ENCODE measurements around the gene UBC. TPM values are rescaled to one million over a fixed set of nuclear protein-coding genes. Genes with fewer than 3 reads are reported as not detected.

The UBC gene
- total and polyA plus RNA-seq, 9 of the 15 experiments (the other 6 are each of a cell fraction or from before 2014, with no cell fraction given), result 533 to 1,153 (median 813) TPM

DNA sequence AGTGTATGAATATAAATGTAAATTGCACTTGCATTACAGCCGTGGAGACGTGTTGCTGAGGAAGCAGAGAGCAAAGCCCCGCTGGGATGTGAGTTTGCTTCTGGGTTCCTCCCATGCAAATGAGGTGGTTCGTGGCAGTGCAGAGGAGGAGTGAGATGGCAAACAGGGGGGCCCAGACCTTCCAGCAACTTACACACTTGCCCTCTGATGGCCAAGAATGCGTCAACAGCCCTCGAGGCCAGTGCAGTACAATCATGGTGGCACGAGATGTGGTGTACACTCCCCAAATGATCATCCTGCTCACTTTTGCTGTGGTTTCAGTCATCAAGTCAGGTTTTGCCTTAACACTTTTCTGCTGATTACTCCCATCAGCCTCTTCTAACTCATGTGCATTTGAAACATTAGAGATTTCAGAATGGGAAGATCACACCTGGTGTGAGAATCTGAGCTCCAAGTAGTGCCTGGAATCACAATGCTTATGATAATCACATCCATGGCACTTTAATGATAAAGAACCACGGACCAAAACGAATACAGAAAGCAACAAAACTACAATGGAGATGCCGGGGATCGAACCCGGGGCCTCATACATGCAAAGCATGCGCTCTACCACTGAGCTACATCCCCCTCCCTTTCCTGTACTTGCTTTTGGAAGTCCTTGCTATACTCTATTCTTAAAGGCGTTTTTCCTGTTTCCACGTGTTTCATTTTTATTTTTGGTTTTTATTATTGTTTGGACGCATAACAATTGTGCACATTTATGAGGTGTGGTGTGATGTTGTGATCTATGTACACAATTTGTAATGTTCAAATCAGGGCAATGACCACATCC, 7.0 kb upstream of the UBC start (continued):
- TF ChIP-seq, protein P1, sequence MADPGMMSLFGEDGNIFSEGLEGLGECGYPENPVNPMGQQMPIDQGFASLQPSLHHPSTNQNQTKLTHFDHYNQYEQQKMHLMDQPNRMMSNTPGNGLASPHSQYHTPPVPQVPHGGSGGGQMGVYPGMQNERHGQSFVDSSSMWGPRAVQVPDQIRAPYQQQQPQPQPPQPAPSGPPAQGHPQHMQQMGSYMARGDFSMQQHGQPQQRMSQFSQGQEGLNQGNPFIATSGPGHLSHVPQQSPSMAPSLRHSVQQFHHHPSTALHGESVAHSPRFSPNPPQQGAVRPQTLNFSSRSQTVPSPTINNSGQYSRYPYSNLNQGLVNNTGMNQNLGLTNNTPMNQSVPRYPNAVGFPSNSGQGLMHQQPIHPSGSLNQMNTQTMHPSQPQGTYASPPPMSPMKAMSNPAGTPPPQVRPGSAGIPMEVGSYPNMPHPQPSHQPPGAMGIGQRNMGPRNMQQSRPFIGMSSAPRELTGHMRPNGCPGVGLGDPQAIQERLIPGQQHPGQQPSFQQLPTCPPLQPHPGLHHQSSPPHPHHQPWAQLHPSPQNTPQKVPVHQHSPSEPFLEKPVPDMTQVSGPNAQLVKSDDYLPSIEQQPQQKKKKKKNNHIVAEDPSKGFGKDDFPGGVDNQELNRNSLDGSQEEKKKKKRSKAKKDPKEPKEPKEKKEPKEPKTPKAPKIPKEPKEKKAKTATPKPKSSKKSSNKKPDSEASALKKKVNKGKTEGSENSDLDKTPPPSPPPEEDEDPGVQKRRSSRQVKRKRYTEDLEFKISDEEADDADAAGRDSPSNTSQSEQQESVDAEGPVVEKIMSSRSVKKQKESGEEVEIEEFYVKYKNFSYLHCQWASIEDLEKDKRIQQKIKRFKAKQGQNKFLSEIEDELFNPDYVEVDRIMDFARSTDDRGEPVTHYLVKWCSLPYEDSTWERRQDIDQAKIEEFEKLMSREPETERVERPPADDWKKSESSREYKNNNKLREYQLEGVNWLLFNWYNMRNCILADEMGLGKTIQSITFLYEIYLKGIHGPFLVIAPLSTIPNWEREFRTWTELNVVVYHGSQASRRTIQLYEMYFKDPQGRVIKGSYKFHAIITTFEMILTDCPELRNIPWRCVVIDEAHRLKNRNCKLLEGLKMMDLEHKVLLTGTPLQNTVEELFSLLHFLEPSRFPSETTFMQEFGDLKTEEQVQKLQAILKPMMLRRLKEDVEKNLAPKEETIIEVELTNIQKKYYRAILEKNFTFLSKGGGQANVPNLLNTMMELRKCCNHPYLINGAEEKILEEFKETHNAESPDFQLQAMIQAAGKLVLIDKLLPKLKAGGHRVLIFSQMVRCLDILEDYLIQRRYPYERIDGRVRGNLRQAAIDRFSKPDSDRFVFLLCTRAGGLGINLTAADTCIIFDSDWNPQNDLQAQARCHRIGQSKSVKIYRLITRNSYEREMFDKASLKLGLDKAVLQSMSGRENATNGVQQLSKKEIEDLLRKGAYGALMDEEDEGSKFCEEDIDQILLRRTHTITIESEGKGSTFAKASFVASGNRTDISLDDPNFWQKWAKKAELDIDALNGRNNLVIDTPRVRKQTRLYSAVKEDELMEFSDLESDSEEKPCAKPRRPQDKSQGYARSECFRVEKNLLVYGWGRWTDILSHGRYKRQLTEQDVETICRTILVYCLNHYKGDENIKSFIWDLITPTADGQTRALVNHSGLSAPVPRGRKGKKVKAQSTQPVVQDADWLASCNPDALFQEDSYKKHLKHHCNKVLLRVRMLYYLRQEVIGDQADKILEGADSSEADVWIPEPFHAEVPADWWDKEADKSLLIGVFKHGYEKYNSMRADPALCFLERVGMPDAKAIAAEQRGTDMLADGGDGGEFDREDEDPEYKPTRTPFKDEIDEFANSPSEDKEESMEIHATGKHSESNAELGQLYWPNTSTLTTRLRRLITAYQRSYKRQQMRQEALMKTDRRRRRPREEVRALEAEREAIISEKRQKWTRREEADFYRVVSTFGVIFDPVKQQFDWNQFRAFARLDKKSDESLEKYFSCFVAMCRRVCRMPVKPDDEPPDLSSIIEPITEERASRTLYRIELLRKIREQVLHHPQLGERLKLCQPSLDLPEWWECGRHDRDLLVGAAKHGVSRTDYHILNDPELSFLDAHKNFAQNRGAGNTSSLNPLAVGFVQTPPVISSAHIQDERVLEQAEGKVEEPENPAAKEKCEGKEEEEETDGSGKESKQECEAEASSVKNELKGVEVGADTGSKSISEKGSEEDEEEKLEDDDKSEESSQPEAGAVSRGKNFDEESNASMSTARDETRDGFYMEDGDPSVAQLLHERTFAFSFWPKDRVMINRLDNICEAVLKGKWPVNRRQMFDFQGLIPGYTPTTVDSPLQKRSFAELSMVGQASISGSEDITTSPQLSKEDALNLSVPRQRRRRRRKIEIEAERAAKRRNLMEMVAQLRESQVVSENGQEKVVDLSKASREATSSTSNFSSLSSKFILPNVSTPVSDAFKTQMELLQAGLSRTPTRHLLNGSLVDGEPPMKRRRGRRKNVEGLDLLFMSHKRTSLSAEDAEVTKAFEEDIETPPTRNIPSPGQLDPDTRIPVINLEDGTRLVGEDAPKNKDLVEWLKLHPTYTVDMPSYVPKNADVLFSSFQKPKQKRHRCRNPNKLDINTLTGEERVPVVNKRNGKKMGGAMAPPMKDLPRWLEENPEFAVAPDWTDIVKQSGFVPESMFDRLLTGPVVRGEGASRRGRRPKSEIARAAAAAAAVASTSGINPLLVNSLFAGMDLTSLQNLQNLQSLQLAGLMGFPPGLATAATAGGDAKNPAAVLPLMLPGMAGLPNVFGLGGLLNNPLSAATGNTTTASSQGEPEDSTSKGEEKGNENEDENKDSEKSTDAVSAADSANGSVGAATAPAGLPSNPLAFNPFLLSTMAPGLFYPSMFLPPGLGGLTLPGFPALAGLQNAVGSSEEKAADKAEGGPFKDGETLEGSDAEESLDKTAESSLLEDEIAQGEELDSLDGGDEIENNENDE (IDR thresholded peaks at IDR 0.05; ENCODE audit: low read depth, low read length), result no peak
- peak; percentile 32; the same call in 1 of the 2 replicates for TF ChIP-seq NFXL1 (CRISPR knock-in tag; IDR thresholded peaks at IDR 0.05)
- TF ChIP-seq NR2F6 (CRISPR knock-in tag; IDR thresholded peaks at IDR 0.05), result no peak
- TF ChIP-seq, protein P2, sequence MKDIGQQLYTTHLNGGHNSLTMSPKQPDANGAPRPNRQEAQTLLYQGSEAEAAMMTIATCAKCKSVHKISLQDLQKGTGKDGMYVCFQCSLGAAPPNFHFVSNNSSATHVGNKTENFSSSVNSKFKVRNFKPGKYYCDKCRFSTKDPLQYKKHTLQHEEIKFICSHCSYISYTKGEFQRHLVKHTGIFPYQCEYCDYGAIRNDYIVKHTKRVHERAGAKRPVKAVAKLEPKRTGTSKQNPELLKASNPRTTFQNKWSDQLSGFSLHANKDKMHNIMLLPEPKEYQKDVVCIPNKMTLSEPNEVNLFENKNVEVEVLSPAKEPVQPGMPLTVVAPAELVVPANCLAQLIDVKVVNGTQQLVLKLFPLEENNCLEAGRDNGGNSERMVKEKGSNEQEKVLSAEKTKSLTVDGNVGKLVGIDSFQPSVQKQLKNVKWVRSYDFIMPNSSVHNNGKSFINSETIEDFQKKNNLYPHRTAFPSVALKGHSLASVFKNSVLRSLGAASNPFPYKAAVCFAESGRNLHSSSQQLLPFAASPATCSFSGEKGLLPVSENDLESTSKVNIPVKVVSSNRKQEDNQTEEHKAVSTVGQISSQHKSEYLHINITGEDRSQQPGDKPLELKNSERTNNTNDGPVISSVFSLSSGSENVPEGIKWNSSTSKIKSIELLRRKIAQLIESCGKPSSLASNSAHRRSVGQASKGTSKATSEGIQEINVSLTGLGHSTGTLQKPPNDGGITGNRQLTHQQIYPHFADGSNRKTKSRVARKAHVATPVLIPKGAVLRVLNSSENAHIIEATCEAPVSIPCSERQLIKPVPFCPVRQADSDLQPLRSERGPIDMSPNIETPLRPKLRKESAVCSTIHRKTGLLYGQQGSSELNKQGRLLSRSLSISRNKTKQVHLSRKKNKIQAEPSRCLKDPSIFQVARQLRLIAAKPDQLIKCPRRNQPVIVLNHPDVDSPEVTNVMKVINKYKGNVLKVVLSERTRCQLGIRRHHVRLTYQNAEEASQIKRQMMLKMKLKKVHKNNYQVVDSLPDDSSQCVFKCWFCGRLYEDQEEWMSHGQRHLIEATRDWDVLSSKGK (CRISPR knock-in tag; IDR thresholded peaks at IDR 0.05), result no peak
- TF ChIP-seq ZNF384 (IDR thresholded peaks at IDR 0.05; ENCODE audit: low read depth, low read length), result 0 out of 2 replicates have a peak, but pooled peaks have one; percentile 31
- TF ChIP-seq, protein P3, sequence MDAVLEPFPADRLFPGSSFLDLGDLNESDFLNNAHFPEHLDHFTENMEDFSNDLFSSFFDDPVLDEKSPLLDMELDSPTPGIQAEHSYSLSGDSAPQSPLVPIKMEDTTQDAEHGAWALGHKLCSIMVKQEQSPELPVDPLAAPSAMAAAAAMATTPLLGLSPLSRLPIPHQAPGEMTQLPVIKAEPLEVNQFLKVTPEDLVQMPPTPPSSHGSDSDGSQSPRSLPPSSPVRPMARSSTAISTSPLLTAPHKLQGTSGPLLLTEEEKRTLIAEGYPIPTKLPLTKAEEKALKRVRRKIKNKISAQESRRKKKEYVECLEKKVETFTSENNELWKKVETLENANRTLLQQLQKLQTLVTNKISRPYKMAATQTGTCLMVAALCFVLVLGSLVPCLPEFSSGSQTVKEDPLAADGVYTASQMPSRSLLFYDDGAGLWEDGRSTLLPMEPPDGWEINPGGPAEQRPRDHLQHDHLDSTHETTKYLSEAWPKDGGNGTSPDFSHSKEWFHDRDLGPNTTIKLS (IDR thresholded peaks at IDR 0.05; ENCODE audit: borderline replicate concordance, low read depth), result peak; percentile 53
- no peak for TF ChIP-seq TAF15 (IDR thresholded peaks at IDR 0.05; ENCODE audit: low read depth, low read length)
- no peak for TF ChIP-seq CBX1 (IDR thresholded peaks at IDR 0.05; ENCODE audit: low read depth)
- TF ChIP-seq ZNF445 (CRISPR knock-in tag; IDR thresholded peaks at IDR 0.05; ENCODE audit: low read depth), result no peak
- peak; percentile 62 to 91 for TF ChIP-seq MAZ (CRISPR knock-in tag; conservative IDR thresholded peaks at IDR 0.05 in 1 of 2, IDR thresholded peaks at IDR 0.05 in 1 of 2)

All from K562 (cell line).